HL-60/S4 (cell line): ENCODE data around the gene CFAP299.
"Not testable (repeated sequence)": the region's sequence is repeated elsewhere in the genome, so short reads cannot be mapped to it uniquely, and the experiment has no call there.

Experiments used
- in situ Hi-C: fragments of 300-500 bp; cut with MboI; formaldehyde crosslinking; loops from 2 replicates; pipeline ENCODE4 v1.14.3; 2022; ENCODE audit warnings: low sequenced_read_pairs

Gene CFAP299

GRCh38 chr4:80585542-80585941 is 250.0 kb downstream of the CFAP299 start:
- in situ Hi-C loops = no loop called here

- in situ Hi-C loops = no loop called here
Measured at GRCh38 chr4:80586716-80587115, 251.2 kb downstream of the CFAP299 start.

GRCh38 chr4:80587871-80588385 is 252.4 kb downstream of the CFAP299 start:
- in situ Hi-C loops = no loop called here

- in situ Hi-C loops = no loop called here
Measured at GRCh38 chr4:80592950-80593349, 257.4 kb downstream of the CFAP299 start.

GRCh38 chr4:80594701-80595100 is 259.2 kb downstream of the CFAP299 start:
- in situ Hi-C loops = no loop called here

GRCh38 chr4:80608281-80608980 is 272.9 kb downstream of the CFAP299 start:
- in situ Hi-C loops = no loop called here

- in situ Hi-C loops = no loop called here
Measured at GRCh38 chr4:80610199-80610598, 274.7 kb downstream of the CFAP299 start.

- in situ Hi-C loops = no loop called here
Measured at GRCh38 chr4:80610845-80611677, 275.5 kb downstream of the CFAP299 start.

GRCh38 chr4:80611678-80611979 is 276.1 kb downstream of the CFAP299 start:
- in situ Hi-C loops = no loop called here

- in situ Hi-C loops = no loop called here
Measured at GRCh38 chr4:80613470-80613869, 277.9 kb downstream of the CFAP299 start.

GRCh38 chr4:80614319-80614718 is 278.8 kb downstream of the CFAP299 start:
- in situ Hi-C loops = no loop called here

GRCh38 chr4:80615099-80615498 is 279.6 kb downstream of the CFAP299 start:
- in situ Hi-C loops = no loop called here

- in situ Hi-C loops = no loop called here
Measured at GRCh38 chr4:80619070-80619674, 283.6 kb downstream of the CFAP299 start.

GRCh38 chr4:80631861-80632260 is 296.3 kb downstream of the CFAP299 start:
- in situ Hi-C loops = no loop called here

- in situ Hi-C loops = no loop called here
Measured at GRCh38 chr4:80637190-80637589, 301.7 kb downstream of the CFAP299 start.

GRCh38 chr4:80646061-80646460 is 310.5 kb downstream of the CFAP299 start:
- in situ Hi-C loops = no loop called here

GRCh38 chr4:80655662-80656061 is 320.1 kb downstream of the CFAP299 start:
- in situ Hi-C loops = no loop called here

- in situ Hi-C loops = not testable (repeated sequence)
Measured at GRCh38 chr4:80670118-80670517, 334.6 kb downstream of the CFAP299 start.

- in situ Hi-C loops = no loop called here
Measured at GRCh38 chr4:80678413-80678812, 342.9 kb downstream of the CFAP299 start.

GRCh38 chr4:80680934-80681333 is 345.4 kb downstream of the CFAP299 start:
- in situ Hi-C loops = no loop called here

- in situ Hi-C loops = no loop called here
Measured at GRCh38 chr4:80685214-80685613, 349.7 kb downstream of the CFAP299 start.

GRCh38 chr4:80687736-80688135 is 352.2 kb downstream of the CFAP299 start:
- in situ Hi-C loops = not testable (repeated sequence)
